ENCODE results near the gene ULK4.
A peak's percentile ranks its signal among the peaks of the same experiment; 100 is the strongest.

- TF ChIP-seq CTCF (IDR thresholded peaks at IDR 0.05): no peak
- no peak for TF ChIP-seq EP300 (IDR thresholded peaks at IDR 0.05; ENCODE audit: borderline replicate concordance in 1 of 2, low read depth in 1 of 2, low read length in 1 of 2)
- no peak for TF ChIP-seq RAD21 (IDR thresholded peaks at IDR 0.05; ENCODE audit: low read length)
- no peak for TF ChIP-seq GABPA (IDR thresholded peaks at IDR 0.05; ENCODE audit: low read depth)
- TF ChIP-seq NRF1 (IDR thresholded peaks at IDR 0.05; ENCODE audit: low read depth, low read length): no peak
- TF ChIP-seq USF2 (IDR thresholded peaks at IDR 0.05; ENCODE audit: borderline replicate concordance, low read depth, low read length): no peak
- TF ChIP-seq FOSL2 (IDR thresholded peaks at IDR 0.05; ENCODE audit: borderline replicate concordance, low read depth): peak; percentile 21; the same call in 1 of the 2 replicates
- TF ChIP-seq TAF1 (IDR thresholded peaks at IDR 0.05; ENCODE audit: borderline replicate concordance, low read depth, low read length): no peak
- no peak for TF ChIP-seq ZBTB33 (IDR thresholded peaks at IDR 0.05; ENCODE audit: borderline replicate concordance, low read depth)
- TF ChIP-seq REST (IDR thresholded peaks at IDR 0.05; ENCODE audit: low read depth, low read length): no peak
Measured at GRCh38 chr3:41259449-41260062, 702.3 kb downstream of the ULK4 start.
